ENCODE data around the gene LRMDA.

- TF ChIP-seq, protein P1, sequence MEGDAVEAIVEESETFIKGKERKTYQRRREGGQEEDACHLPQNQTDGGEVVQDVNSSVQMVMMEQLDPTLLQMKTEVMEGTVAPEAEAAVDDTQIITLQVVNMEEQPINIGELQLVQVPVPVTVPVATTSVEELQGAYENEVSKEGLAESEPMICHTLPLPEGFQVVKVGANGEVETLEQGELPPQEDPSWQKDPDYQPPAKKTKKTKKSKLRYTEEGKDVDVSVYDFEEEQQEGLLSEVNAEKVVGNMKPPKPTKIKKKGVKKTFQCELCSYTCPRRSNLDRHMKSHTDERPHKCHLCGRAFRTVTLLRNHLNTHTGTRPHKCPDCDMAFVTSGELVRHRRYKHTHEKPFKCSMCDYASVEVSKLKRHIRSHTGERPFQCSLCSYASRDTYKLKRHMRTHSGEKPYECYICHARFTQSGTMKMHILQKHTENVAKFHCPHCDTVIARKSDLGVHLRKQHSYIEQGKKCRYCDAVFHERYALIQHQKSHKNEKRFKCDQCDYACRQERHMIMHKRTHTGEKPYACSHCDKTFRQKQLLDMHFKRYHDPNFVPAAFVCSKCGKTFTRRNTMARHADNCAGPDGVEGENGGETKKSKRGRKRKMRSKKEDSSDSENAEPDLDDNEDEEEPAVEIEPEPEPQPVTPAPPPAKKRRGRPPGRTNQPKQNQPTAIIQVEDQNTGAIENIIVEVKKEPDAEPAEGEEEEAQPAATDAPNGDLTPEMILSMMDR (IDR thresholded peaks at IDR 0.05 in 2 of 3, conservative IDR thresholded peaks at IDR 0.05 in 1 of 3; ENCODE audit: borderline replicate concordance in 1 of 3, insufficient read depth in 1 of 3, low read depth in 2 of 3, low read length in 2 of 3) = no peak
- TF ChIP-seq ZNF274 (IDR thresholded peaks at IDR 0.05; ENCODE audit: low read depth, low read length) = no peak
- no peak for TF ChIP-seq EZH2 (IDR thresholded peaks at IDR 0.05)
- no peak for TF ChIP-seq POLR2A (IDR thresholded peaks at IDR 0.05; ENCODE audit: borderline replicate concordance, extremely low read depth, insufficient read depth, insufficient read length)
- TF ChIP-seq, protein P2, sequence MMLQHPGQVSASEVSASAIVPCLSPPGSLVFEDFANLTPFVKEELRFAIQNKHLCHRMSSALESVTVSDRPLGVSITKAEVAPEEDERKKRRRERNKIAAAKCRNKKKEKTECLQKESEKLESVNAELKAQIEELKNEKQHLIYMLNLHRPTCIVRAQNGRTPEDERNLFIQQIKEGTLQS (IDR thresholded peaks at IDR 0.05) = no peak
- TF ChIP-seq SRF (IDR thresholded peaks at IDR 0.05; ENCODE audit: low read depth) = no peak
- no peak for TF ChIP-seq REST (IDR thresholded peaks at IDR 0.05; ENCODE audit: low read depth)
- no peak for TF ChIP-seq CEBPB (IDR thresholded peaks at IDR 0.05; ENCODE audit: low read depth)
- no peak for TF ChIP-seq SIN3A (IDR thresholded peaks at IDR 0.05; ENCODE audit: low read depth)
- no peak for TF ChIP-seq TCF7L2 (IDR thresholded peaks at IDR 0.05; ENCODE audit: borderline replicate concordance, extremely low read depth, insufficient read depth, insufficient read length)
- TF ChIP-seq POLR2AphosphoS5 (IDR thresholded peaks at IDR 0.05; ENCODE audit: low read depth, low read length) = no peak
- TF ChIP-seq EZH2phosphoT487 (IDR thresholded peaks at IDR 0.05; ENCODE audit: borderline replicate concordance) = no peak
Measured at GRCh38 chr10:75709245-75709644, 277.8 kb downstream of the LRMDA start.

Data from HCT116 (cell line).